ENCODE data around the gene PPARGC1A. TPM values are rescaled to one million over a fixed set of nuclear protein-coding genes. Genes with fewer than 3 reads are reported as not detected.

PPARGC1A gene
- total RNA-seq, 2 experiments from 2014 or later: not detected

GRCh38 chr4:23754688-23755087, 135.2 kb downstream of the PPARGC1A start:
- DNase-seq (no peak), ATAC-seq (ENCODE audit: poor library complexity) (no peak)
- H3K4me1 ChIP-seq (ENCODE audit: insufficient read depth, low read length): no peaks in the 10 kb centered on the region
- Mint-ChIP-seq H3K4me1 (ENCODE audit: low read depth) (no peaks in the 10 kb centered on the region), H3K27me3 (no peaks in the 10 kb centered on the region), H3K27ac (no peak overlapping the region), H3K4me3 (no peak overlapping the region), H3K9me3 (peaks cover 5% of the 10 kb centered on the region), H3K36me3 (ENCODE audit: low read depth) (no peaks in the 10 kb centered on the region)
- no peak overlapping the region for H3K4me3 ChIP-seq (ENCODE audit: low read length)
- H3K9me3 ChIP-seq (ENCODE audit: control insufficient read depth in 1 of 2, insufficient read depth in 1 of 2, low read length in 2 of 2): no peaks in the 10 kb centered on the region
- ChIA-PET POLR2A (no interaction called here), CTCF (interaction anchor here (0.7 kb wide), 1 partner anchor 331 kb away, joined by 3 read pairs; no protein-coding TSS in a partner anchor)
- intact Hi-C loops (cut with DNase I, micrococcal nuclease): no loop called here
- H3K36me3 ChIP-seq (ENCODE audit: insufficient read depth, low read length): no peaks in the 10 kb centered on the region
- TF ChIP-seq CTCF (IDR thresholded peaks at IDR 0.05): no peak
- no peak overlapping the region for H3K27ac ChIP-seq (ENCODE audit: low read depth in 1 of 2, low read length in 2 of 2)
- no peaks in the 10 kb centered on the region for H3K27me3 ChIP-seq (ENCODE audit: control insufficient read depth in 1 of 2, insufficient read depth in 2 of 2, low read length in 2 of 2)

- Mint-ChIP-seq H3K4me1 (ENCODE audit: low read depth) (no peaks in the 10 kb centered on the region), H3K27me3 (no peaks in the 10 kb centered on the region), H3K9me3 (peaks cover 8% of the 10 kb centered on the region), H3K27ac (no peak overlapping the region), H3K36me3 (ENCODE audit: low read depth) (no peaks in the 10 kb centered on the region), H3K4me3 (no peak overlapping the region)
- Histone ChIP-seq H3K27me3 (ENCODE audit: control insufficient read depth in 1 of 2, insufficient read depth in 2 of 2, low read length in 2 of 2) (no peaks in the 10 kb centered on the region), H3K27ac (ENCODE audit: low read depth in 1 of 2, low read length in 2 of 2) (no peak overlapping the region), H3K9me3 (ENCODE audit: control insufficient read depth in 1 of 2, insufficient read depth in 1 of 2, low read length in 2 of 2) (no peaks in the 10 kb centered on the region), H3K4me3 (ENCODE audit: low read length) (no peak overlapping the region), H3K4me1 (ENCODE audit: insufficient read depth, low read length) (no peaks in the 10 kb centered on the region), H3K36me3 (ENCODE audit: insufficient read depth, low read length) (no peaks in the 10 kb centered on the region)
- intact Hi-C loops (cut with DNase I, micrococcal nuclease): no loop called here
- POLR2A ChIA-PET: no interaction called here
- DNase-seq (no peak), ATAC-seq (ENCODE audit: poor library complexity) (no peak)
- TF ChIP-seq CTCF (IDR thresholded peaks at IDR 0.05): no peak
- CTCF ChIA-PET: no interaction called here
Measured at GRCh38 chr4:23750125-23750524, 139.7 kb downstream of the PPARGC1A start.

- Histone ChIP-seq H3K36me3 (ENCODE audit: insufficient read depth, low read length) (no peaks in the 10 kb centered on the region), H3K4me3 (ENCODE audit: low read length) (no peak overlapping the region), H3K9me3 (ENCODE audit: control insufficient read depth in 1 of 2, insufficient read depth in 1 of 2, low read length in 2 of 2) (no peaks in the 10 kb centered on the region), H3K27ac (ENCODE audit: low read depth in 1 of 2, low read length in 2 of 2) (no peak overlapping the region), H3K4me1 (ENCODE audit: insufficient read depth, low read length) (no peaks in the 10 kb centered on the region), H3K27me3 (ENCODE audit: control insufficient read depth in 1 of 2, insufficient read depth in 2 of 2, low read length in 2 of 2) (no peaks in the 10 kb centered on the region)
- H3K4me3 Mint-ChIP-seq: no peak overlapping the region
- TF ChIP-seq CTCF (IDR thresholded peaks at IDR 0.05): no peak
- ATAC-seq (ENCODE audit: poor library complexity) (no peak), DNase-seq (no peak)
- peaks cover 8% of the 10 kb centered on the region for H3K9me3 Mint-ChIP-seq
- POLR2A ChIA-PET: no interaction called here
- H3K4me1 Mint-ChIP-seq (ENCODE audit: low read depth): no peaks in the 10 kb centered on the region
- H3K27ac Mint-ChIP-seq: no peak overlapping the region
- no peaks in the 10 kb centered on the region for H3K27me3 Mint-ChIP-seq
- intact Hi-C loops (cut with DNase I, micrococcal nuclease): no loop called here
- CTCF ChIA-PET: no interaction called here
- no peaks in the 10 kb centered on the region for H3K36me3 Mint-ChIP-seq (ENCODE audit: low read depth)
Measured at GRCh38 chr4:23747281-23747735, 142.5 kb downstream of the PPARGC1A start.
